SK-N-SH (cell line): ENCODE results near the gene PNRC2. TPM values are rescaled to one million over a fixed set of nuclear protein-coding genes. Genes with fewer than 3 reads are reported as not detected.

Experiments used
- CTCF ChIA-PET: fragments of 300-600, 350-600 bp; formaldehyde crosslinking; extraction: SDS; loops from one replicate; lab custom pipeline; 2021; lab: Yijun Ruan, JAX
- POLR2A ChIA-PET: fragments of 350-600 bp; sonication (Branson Sonifier 250); formaldehyde crosslinking; extraction: SDS; loops from one replicate; lab custom pipeline; 2020; ENCODE audit warnings: antibody characterized with exemption, inconsistent platforms; lab: Yijun Ruan, JAX
- DNase-seq: peaks from one replicate; pipeline ENCODE4 v3.0.0; 2012
- H2AFZ ChIP-seq: fragments of 200-600 bp; sonication (generic); 2 replicates; pipeline ENCODE4 v1.8.1; 2016; ENCODE audit warnings: antibody characterized with exemption, mild to moderate bottlenecking, low read depth
- H3F3A ChIP-seq: fragments of 200-600 bp; sonication (generic); replicated peaks from 2 replicates; pipeline ENCODE3; 2016; ENCODE audit warnings: antibody characterized with exemption, mild to moderate bottlenecking; ENCODE audit not compliant: insufficient read depth
- H3K27ac ChIP-seq, 2 experiments: fragments of 200-500 bp in 1 of 2; fragments of 200-600 bp in 1 of 2; sonication (Bioruptor generic) in 1 of 2; sonication (generic), shearing (Covaris generic) in 1 of 2; 2 replicates each; pipeline versions ENCODE4 v1.5.1 to v1.6.1; 2014 to 2016; ENCODE audit warnings: low read depth in 2 of 2, inconsistent platforms in 1 of 2, low read length in 1 of 2, mild to moderate bottlenecking in 1 of 2, mixed read lengths in 1 of 2
- H3K27me3 ChIP-seq: fragments of 200-600 bp; sonication (generic), shearing (Covaris generic); 2 replicates; pipeline ENCODE4 v1.6.1; 2016; ENCODE audit warnings: mixed run types; ENCODE audit not compliant: insufficient read depth
- H3K36me3 ChIP-seq, 2 experiments: fragments of 200-500 bp in 1 of 2; fragments of 200-600 bp in 1 of 2; sonication (Bioruptor generic) in 1 of 2; sonication (generic) in 1 of 2; replicated peaks in 1 of 2; 2 replicates each; pipeline versions ENCODE3 to v1.5.1; 2014 to 2016; ENCODE audit warnings: low read length in 1 of 2, mild to moderate bottlenecking in 1 of 2; ENCODE audit not compliant: insufficient read depth in 2 of 2, control insufficient read depth in 1 of 2
- H3K4me1 ChIP-seq, 2 experiments: fragments of 200-500 bp in 1 of 2; fragments of 200-600 bp in 1 of 2; sonication (Bioruptor generic) in 1 of 2; sonication (generic), shearing (Covaris generic) in 1 of 2; 2 replicates each; pipeline versions ENCODE4 v1.5.1 to v1.6.1; 2014 to 2016; ENCODE audit warnings: low read depth in 1 of 2, low read length in 1 of 2, mixed run types in 1 of 2; ENCODE audit not compliant: insufficient read depth in 2 of 2, control insufficient read depth in 1 of 2
- H3K4me2 ChIP-seq: fragments of 200-600 bp; sonication (generic), shearing (Covaris generic); 2 replicates; pipeline ENCODE4 v1.6.1; 2017; ENCODE audit warnings: mixed run types
- H3K4me3 ChIP-seq, 2 experiments: fragments of 200-500 bp in 1 of 2; fragments of 200-600 bp in 1 of 2; sonication (Bioruptor generic) in 1 of 2; sonication (generic), shearing (Covaris generic) in 1 of 2; 2 replicates each; pipeline versions ENCODE4 v1.5.1 to v1.8.1; 2014 to 2016; ENCODE audit warnings: low read depth in 2 of 2, inconsistent platforms in 1 of 2, low read length in 1 of 2, mild to moderate bottlenecking in 1 of 2, mixed read lengths in 1 of 2, moderate library complexity in 1 of 2
- H3K79me2 ChIP-seq: fragments of 200-600 bp; sonication (generic); 2 replicates; pipeline ENCODE4 v1.8.1; 2017; ENCODE audit warnings: mild to moderate bottlenecking; ENCODE audit not compliant: insufficient read depth
- H3K9ac ChIP-seq: fragments of 200-600 bp; sonication (generic); 2 replicates; pipeline ENCODE4 v1.6.1; 2017; ENCODE audit warnings: mixed run types
- H3K9me2 ChIP-seq: fragments of 200-600 bp; sonication (generic); 2 replicates; pipeline ENCODE4 v1.6.1; 2017; ENCODE audit warnings: mixed run types
- H3K9me3 ChIP-seq: fragments of 200-600 bp; sonication (generic); 2 replicates; pipeline ENCODE4 v1.6.1; 2017; ENCODE audit warnings: mixed run types, mild to moderate bottlenecking, moderate library complexity
- H4K20me1 ChIP-seq: fragments of 200-600 bp; sonication (generic); 2 replicates; pipeline ENCODE4 v1.6.1; 2017; ENCODE audit warnings: mild to moderate bottlenecking, mixed run types; ENCODE audit not compliant: insufficient read depth
- ELF1 ChIP-seq: IDR thresholded peaks from 2 replicates; pipeline ENCODE4 v1.4.0; 2012
- FOXJ3 ChIP-seq: sonication (generic); formaldehyde crosslinking; IDR thresholded peaks from 2 replicates; pipeline ENCODE4 v1.5.1; 2020; ENCODE audit warnings: mild to moderate bottlenecking, missing genetic modification reagents
- MXI1 ChIP-seq: IDR thresholded peaks from 2 replicates; pipeline ENCODE4 v1.6.1; 2012; ENCODE audit warnings: mild to moderate bottlenecking, low read depth, low read length, improper control_type of control experiment
- RAD21 ChIP-seq: IDR thresholded peaks from 2 replicates; pipeline ENCODE4 v1.6.1; 2012; ENCODE audit warnings: mild to moderate bottlenecking, low read length
- RCOR1 ChIP-seq: fragments of 150-350 bp; IDR thresholded peaks from 2 replicates; pipeline ENCODE4 v1.6.1; 2017; ENCODE audit warnings: antibody characterized with exemption, low read length
- TCF12 ChIP-seq: IDR thresholded peaks from 2 replicates; pipeline ENCODE4 v1.4.0; 2012
- TEAD4 ChIP-seq: IDR thresholded peaks from 2 replicates; pipeline ENCODE4 v1.4.0; 2012; ENCODE audit warnings: mild to moderate bottlenecking, borderline replicate concordance; ENCODE audit not compliant: insufficient read depth
- WGBS: methylation state at CpG from one replicate; pipeline ENCODE4 v1.1.6; 2017; ENCODE audit warnings: low lambda C conversion rate; 5-methylcytosine and 5-hydroxymethylcytosine counted together
- polyA plus RNA-seq, 3 experiments: library from polyadenylated mRNA; depleted of rRNA; stranded (reverse); fragments of >200 nt; gene quantifications; 2 replicates each; pipeline ENCODE4 v1.2.3, GENCODE V29; 2012
- TF ChIP-seq, protein P1 (sequence below): IDR thresholded peaks from 2 replicates; pipeline ENCODE4 v1.6.1; 2012; ENCODE audit warnings: mild to moderate bottlenecking, low read depth, low read length, moderate library complexity
- TF ChIP-seq, protein P2 (sequence below): fragments of 200-600 bp; sonication (generic); IDR thresholded peaks from 2 replicates; pipeline ENCODE4 v1.6.1; 2017; ENCODE audit warnings: antibody characterized with exemption, mild to moderate bottlenecking, moderate library complexity
- TF ChIP-seq, protein P3 (sequence below): IDR thresholded peaks from 2 replicates; pipeline ENCODE4 v1.4.0; 2012; ENCODE audit warnings: low read depth, borderline replicate concordance
- TF ChIP-seq, protein P4 (sequence below): IDR thresholded peaks from 2 replicates; pipeline ENCODE4 v1.4.0; 2012; ENCODE audit warnings: low read depth, borderline replicate concordance
- TF ChIP-seq, protein P5 (sequence below): fragments of 150-350 bp; IDR thresholded peaks from 2 replicates; pipeline ENCODE4 v1.6.1; 2017; ENCODE audit warnings: antibody characterized with exemption, low read length, low read depth, borderline replicate concordance

Gene PNRC2
- polyA plus RNA-seq, 1 of the 3 experiments (the other 2 are of a cell fraction) = 43.8 TPM

DNA sequence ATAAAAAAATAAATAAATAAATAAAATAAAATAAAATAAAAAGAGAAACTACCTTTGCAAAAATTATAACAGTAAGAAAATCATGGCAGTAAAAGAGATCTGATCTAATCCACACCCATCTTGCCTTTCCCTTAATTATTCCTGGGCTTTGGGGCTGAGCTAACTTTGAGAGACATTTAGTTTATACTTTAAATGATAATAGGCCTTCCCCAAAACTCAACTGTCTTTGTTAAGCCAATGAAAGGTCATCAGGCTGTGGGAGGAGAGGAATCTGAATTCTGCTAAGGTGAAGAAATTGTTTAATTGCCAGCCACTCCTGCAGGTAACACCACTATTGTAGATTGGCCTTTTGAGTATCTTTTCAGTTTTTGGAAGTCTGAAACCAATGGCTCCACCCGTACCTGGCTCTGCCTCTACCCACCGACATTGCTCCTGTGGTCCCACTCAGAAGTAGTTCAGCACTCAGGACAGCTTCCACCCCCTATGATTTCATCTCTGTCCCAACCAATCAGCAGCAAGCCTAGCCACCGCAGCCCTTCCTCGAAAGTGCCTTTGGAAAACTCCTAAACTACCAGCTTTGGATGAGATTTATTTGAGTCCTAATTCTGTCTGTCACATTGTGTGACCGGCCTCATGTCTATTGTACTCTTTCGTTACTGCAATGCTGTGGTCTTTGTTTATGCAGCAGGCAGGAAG lies 23.0 kb upstream of the PNRC2 start:
- Histone ChIP-seq H3K79me2 (no peaks in the 10 kb centered on the region), H3K36me3 (no peaks in the 10 kb centered on the region), H3K9ac (no peak overlapping the region), H2AFZ (no peak overlapping the region), H3K4me2 (no peak overlapping the region), H4K20me1 (no peaks in the 10 kb centered on the region), H3K27ac (no peak overlapping the region), H3K9me3 (no peaks in the 10 kb centered on the region), H3F3A (no peaks in the 10 kb centered on the region), H3K4me1 (no peaks in the 10 kb centered on the region), H3K9me2 (no peaks in the 10 kb centered on the region), H3K27me3 (no peaks in the 10 kb centered on the region), H3K4me3 (no peak overlapping the region)
- CTCF ChIA-PET = interaction anchor here (1.3 kb wide), 1 partner anchor 12 kb away, joined by 4 read pairs; no protein-coding TSS in a partner anchor
- DNase-seq = no peak
- TF ChIP-seq, protein P1, sequence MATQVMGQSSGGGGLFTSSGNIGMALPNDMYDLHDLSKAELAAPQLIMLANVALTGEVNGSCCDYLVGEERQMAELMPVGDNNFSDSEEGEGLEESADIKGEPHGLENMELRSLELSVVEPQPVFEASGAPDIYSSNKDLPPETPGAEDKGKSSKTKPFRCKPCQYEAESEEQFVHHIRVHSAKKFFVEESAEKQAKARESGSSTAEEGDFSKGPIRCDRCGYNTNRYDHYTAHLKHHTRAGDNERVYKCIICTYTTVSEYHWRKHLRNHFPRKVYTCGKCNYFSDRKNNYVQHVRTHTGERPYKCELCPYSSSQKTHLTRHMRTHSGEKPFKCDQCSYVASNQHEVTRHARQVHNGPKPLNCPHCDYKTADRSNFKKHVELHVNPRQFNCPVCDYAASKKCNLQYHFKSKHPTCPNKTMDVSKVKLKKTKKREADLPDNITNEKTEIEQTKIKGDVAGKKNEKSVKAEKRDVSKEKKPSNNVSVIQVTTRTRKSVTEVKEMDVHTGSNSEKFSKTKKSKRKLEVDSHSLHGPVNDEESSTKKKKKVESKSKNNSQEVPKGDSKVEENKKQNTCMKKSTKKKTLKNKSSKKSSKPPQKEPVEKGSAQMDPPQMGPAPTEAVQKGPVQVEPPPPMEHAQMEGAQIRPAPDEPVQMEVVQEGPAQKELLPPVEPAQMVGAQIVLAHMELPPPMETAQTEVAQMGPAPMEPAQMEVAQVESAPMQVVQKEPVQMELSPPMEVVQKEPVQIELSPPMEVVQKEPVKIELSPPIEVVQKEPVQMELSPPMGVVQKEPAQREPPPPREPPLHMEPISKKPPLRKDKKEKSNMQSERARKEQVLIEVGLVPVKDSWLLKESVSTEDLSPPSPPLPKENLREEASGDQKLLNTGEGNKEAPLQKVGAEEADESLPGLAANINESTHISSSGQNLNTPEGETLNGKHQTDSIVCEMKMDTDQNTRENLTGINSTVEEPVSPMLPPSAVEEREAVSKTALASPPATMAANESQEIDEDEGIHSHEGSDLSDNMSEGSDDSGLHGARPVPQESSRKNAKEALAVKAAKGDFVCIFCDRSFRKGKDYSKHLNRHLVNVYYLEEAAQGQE = peak; percentile 88
- no peak for TF ChIP-seq RAD21
- 86% methylated on average over 6 of the region's 6 CpGs for WGBS
- POLR2A ChIA-PET = no interaction called here

DNA sequence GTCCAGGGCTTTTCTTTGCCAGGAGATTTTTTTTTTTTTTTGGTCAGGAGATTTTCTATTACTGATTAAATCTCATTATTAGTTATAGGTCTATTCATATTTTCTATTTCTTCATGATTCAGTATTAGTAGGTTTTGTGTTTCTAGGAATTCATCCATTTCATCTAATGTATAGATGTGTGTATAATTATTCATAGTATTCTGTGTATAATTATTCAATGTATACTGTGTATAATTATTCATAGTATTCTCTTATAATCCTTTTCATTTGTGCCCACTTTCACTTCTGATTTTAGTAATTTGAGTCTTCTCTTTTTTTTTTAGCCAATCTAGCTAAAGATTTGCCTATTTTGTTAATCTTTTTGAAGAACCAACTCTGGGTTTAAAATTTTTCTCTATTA lies 12.3 kb upstream of the PNRC2 start:
- DNase-seq = no peak
- POLR2A ChIA-PET = no interaction called here
- H3K4me2 ChIP-seq = no peak overlapping the region
- H2AFZ ChIP-seq = no peak overlapping the region; the same call in 1 of the 2 replicates
- no peak overlapping the region for H3K4me3 ChIP-seq
- CTCF ChIA-PET = interaction anchor here (0.9 kb wide), 1 partner anchor 30 kb away, joined by 4 read pairs; no protein-coding TSS in a partner anchor
- H3K27me3 ChIP-seq = no peaks in the 10 kb centered on the region
- H4K20me1 ChIP-seq = no peaks in the 10 kb centered on the region
- H3K9me3 ChIP-seq = peaks cover 22% of the 10 kb centered on the region
- no peaks in the 10 kb centered on the region for H3K36me3 ChIP-seq
- peaks cover 0 to 4% of the 10 kb centered on the region in 2 experiments; a peak in 1 of 4 replicates for H3K4me1 ChIP-seq
- H3F3A ChIP-seq = peaks cover 18% of the 10 kb centered on the region
- H3K79me2 ChIP-seq = no peaks in the 10 kb centered on the region
- no peak overlapping the region for H3K27ac ChIP-seq
- no peaks in the 10 kb centered on the region for H3K9me2 ChIP-seq
- H3K9ac ChIP-seq = no peak overlapping the region
- TF ChIP-seq TEAD4 = no peak
- no peak for TF ChIP-seq TCF12
- TF ChIP-seq FOXJ3 = no peak
- TF ChIP-seq, protein P2, sequence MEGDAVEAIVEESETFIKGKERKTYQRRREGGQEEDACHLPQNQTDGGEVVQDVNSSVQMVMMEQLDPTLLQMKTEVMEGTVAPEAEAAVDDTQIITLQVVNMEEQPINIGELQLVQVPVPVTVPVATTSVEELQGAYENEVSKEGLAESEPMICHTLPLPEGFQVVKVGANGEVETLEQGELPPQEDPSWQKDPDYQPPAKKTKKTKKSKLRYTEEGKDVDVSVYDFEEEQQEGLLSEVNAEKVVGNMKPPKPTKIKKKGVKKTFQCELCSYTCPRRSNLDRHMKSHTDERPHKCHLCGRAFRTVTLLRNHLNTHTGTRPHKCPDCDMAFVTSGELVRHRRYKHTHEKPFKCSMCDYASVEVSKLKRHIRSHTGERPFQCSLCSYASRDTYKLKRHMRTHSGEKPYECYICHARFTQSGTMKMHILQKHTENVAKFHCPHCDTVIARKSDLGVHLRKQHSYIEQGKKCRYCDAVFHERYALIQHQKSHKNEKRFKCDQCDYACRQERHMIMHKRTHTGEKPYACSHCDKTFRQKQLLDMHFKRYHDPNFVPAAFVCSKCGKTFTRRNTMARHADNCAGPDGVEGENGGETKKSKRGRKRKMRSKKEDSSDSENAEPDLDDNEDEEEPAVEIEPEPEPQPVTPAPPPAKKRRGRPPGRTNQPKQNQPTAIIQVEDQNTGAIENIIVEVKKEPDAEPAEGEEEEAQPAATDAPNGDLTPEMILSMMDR = no peak
- TF ChIP-seq ELF1 = no peak
- TF ChIP-seq MXI1 = no peak
- TF ChIP-seq, protein P3, sequence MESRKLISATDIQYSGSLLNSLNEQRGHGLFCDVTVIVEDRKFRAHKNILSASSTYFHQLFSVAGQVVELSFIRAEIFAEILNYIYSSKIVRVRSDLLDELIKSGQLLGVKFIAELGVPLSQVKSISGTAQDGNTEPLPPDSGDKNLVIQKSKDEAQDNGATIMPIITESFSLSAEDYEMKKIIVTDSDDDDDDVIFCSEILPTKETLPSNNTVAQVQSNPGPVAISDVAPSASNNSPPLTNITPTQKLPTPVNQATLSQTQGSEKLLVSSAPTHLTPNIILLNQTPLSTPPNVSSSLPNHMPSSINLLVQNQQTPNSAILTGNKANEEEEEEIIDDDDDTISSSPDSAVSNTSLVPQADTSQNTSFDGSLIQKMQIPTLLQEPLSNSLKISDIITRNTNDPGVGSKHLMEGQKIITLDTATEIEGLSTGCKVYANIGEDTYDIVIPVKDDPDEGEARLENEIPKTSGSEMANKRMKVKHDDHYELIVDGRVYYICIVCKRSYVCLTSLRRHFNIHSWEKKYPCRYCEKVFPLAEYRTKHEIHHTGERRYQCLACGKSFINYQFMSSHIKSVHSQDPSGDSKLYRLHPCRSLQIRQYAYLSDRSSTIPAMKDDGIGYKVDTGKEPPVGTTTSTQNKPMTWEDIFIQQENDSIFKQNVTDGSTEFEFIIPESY = no peak
- TF ChIP-seq, protein P1 = no peak
- TF ChIP-seq, protein P4, sequence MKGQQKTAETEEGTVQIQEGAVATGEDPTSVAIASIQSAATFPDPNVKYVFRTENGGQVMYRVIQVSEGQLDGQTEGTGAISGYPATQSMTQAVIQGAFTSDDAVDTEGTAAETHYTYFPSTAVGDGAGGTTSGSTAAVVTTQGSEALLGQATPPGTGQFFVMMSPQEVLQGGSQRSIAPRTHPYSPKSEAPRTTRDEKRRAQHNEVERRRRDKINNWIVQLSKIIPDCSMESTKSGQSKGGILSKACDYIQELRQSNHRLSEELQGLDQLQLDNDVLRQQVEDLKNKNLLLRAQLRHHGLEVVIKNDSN = no peak
- no peak for TF ChIP-seq RCOR1
- TF ChIP-seq, protein P5, sequence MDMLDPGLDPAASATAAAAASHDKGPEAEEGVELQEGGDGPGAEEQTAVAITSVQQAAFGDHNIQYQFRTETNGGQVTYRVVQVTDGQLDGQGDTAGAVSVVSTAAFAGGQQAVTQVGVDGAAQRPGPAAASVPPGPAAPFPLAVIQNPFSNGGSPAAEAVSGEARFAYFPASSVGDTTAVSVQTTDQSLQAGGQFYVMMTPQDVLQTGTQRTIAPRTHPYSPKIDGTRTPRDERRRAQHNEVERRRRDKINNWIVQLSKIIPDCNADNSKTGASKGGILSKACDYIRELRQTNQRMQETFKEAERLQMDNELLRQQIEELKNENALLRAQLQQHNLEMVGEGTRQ = no peak
